ENCODE data around the gene CCPG1.

DNA sequence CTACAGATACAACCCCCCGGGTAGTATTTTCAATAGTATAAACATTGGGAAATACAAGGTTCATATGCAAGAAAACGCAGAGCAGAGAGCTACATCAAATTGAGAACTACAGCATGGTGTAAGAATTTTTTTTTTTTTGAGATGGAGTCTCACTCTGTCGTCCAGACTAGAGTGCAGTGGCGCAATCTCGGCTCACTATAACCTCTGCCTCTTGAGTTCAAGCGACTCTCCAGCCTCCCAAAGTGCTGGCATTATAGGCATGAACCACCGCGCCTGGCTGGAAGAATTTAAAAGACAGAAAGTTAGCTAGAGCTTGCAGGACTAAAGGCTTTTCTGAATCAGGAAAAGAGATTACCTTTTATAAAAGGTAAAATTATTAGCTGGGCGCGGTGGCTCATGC is 47.1 kb downstream of the CCPG1 start:
- TF ChIP-seq, protein P1, sequence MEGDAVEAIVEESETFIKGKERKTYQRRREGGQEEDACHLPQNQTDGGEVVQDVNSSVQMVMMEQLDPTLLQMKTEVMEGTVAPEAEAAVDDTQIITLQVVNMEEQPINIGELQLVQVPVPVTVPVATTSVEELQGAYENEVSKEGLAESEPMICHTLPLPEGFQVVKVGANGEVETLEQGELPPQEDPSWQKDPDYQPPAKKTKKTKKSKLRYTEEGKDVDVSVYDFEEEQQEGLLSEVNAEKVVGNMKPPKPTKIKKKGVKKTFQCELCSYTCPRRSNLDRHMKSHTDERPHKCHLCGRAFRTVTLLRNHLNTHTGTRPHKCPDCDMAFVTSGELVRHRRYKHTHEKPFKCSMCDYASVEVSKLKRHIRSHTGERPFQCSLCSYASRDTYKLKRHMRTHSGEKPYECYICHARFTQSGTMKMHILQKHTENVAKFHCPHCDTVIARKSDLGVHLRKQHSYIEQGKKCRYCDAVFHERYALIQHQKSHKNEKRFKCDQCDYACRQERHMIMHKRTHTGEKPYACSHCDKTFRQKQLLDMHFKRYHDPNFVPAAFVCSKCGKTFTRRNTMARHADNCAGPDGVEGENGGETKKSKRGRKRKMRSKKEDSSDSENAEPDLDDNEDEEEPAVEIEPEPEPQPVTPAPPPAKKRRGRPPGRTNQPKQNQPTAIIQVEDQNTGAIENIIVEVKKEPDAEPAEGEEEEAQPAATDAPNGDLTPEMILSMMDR (IDR thresholded peaks at IDR 0.05) = no peak
- no peak for TF ChIP-seq POLR2A (IDR thresholded peaks at IDR 0.05)
